DOHH2 (cell line): Measurements from ENCODE around the gene SLC25A1.

Experiments used
- H3F3A ChIP-seq: fragments of 200-600 bp; sonication (generic), shearing (Covaris generic); 2 replicates; pipeline ENCODE4 v1.6.0; 2016; ENCODE audit warnings: antibody characterized with exemption, mild to moderate bottlenecking; ENCODE audit not compliant: control insufficient read depth, insufficient read depth
- H3K27ac ChIP-seq: fragments of 200-600 bp; sonication (generic); 2 replicates; pipeline ENCODE4 v1.5.1; 2014; ENCODE audit warnings: low read depth, mild to moderate bottlenecking, low read length, moderate library complexity
- H3K27me3 ChIP-seq: fragments of 200-600 bp; sonication (generic); 2 replicates; pipeline ENCODE4 v1.6.1; 2014; ENCODE audit warnings: mild to moderate bottlenecking, low read length, mixed read lengths; ENCODE audit not compliant: control insufficient read depth
- H3K36me3 ChIP-seq: fragments of 200-600 bp; sonication (generic); 2 replicates; pipeline ENCODE4 v1.6.1; 2014; ENCODE audit warnings: mild to moderate bottlenecking, low read length, moderate library complexity, mixed read lengths; ENCODE audit not compliant: control insufficient read depth
- H3K4me1 ChIP-seq: fragments of 200-600 bp; sonication (generic); 2 replicates; pipeline ENCODE4 v1.6.1; 2014; ENCODE audit warnings: mild to moderate bottlenecking, low read length, mixed read lengths; ENCODE audit not compliant: control insufficient read depth
- H3K4me2 ChIP-seq: fragments of 200-600 bp; sonication (generic); 2 replicates; pipeline ENCODE4 v1.6.0; 2014; ENCODE audit warnings: mild to moderate bottlenecking, low read length, moderate library complexity
- H3K4me3 ChIP-seq: fragments of 200-600 bp; sonication (generic); 2 replicates; pipeline ENCODE4 v1.5.1; 2014; ENCODE audit warnings: mild to moderate bottlenecking, low read length, mixed read lengths
- H3K79me2 ChIP-seq: fragments of 200-600 bp; sonication (generic); 2 replicates; pipeline ENCODE4 v1.6.1; 2014; ENCODE audit warnings: mild to moderate bottlenecking, low read length, mixed read lengths; ENCODE audit not compliant: control insufficient read depth
- H3K9me2 ChIP-seq: fragments of 200-600 bp; sonication (generic); replicated peaks from 2 replicates; pipeline ENCODE4 v1.6.1; 2014; ENCODE audit warnings: mild to moderate bottlenecking, low read length, mixed read lengths; ENCODE audit not compliant: control insufficient read depth
- H3K9me3 ChIP-seq: fragments of 200-600 bp; sonication (generic); 2 replicates; pipeline ENCODE4 v1.6.1; 2014; ENCODE audit warnings: antibody characterized with exemption, low read length, mixed read lengths; ENCODE audit not compliant: control insufficient read depth, insufficient read depth
- H4K20me1 ChIP-seq: fragments of 200-600 bp; sonication (generic); 2 replicates; pipeline ENCODE4 v1.6.0; 2014; ENCODE audit warnings: low read depth, mild to moderate bottlenecking, antibody characterized with exemption, low read length, moderate library complexity; ENCODE audit not compliant: control insufficient read depth, insufficient read depth
- EZH2phosphoT487 ChIP-seq: fragments of 200-600 bp; sonication (generic); IDR thresholded peaks from 2 replicates; pipeline ENCODE4 v1.6.1; 2017; ENCODE audit warnings: borderline replicate concordance, mild to moderate bottlenecking, antibody characterized with exemption, low read length, moderate library complexity, mixed read lengths
- TF ChIP-seq, protein P1 (sequence below): fragments of 200-600 bp; sonication (generic); IDR thresholded peaks from one replicate; pipeline ENCODE4 v1.5.1; 2014; ENCODE audit warnings: antibody characterized with exemption, mild to moderate bottlenecking, low read depth, low read length; ENCODE audit not compliant: poor library complexity, severe bottlenecking

SLC25A1 gene

DNA sequence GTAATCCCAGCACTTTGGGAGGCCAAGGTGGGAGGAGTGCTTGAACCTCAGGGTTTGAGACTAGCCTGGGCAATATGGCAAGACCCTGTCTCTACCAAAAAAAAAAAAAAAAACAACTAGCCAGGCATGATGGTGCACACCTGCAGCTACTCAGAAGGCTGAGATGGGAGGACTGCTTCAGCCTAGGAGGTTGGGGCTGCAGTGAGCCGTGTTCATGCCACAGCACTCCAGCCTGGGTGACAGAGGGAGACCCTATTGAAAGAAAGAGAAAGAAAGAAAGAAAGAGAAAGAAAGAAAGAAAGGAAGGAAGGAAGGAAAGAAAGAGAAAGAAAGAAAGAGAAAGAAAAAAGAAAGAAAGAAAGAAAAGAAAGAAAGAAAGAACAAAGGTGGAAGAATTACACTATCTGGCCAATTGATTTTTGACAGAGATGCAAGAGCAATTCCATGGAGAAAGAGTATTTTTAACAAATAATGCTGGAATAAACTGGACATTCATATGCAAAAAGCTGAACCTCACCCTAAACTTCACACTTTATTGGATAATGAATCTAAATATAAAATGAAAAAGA is 33.9 kb upstream of the SLC25A1 start:
- Histone ChIP-seq H3K27me3 (peaks cover 29% of the 10 kb centered on the region), H3K9me2 (no peaks in the 10 kb centered on the region), H4K20me1 (no peaks in the 10 kb centered on the region), H3K4me2 (no peak overlapping the region), H3F3A (no peaks in the 10 kb centered on the region), H3K36me3 (no peaks in the 10 kb centered on the region), H3K79me2 (no peaks in the 10 kb centered on the region), H3K27ac (no peak overlapping the region), H3K4me3 (no peak overlapping the region), H3K9me3 (no peaks in the 10 kb centered on the region), H3K4me1 (peaks cover 13% of the 10 kb centered on the region)
- TF ChIP-seq, protein P1, sequence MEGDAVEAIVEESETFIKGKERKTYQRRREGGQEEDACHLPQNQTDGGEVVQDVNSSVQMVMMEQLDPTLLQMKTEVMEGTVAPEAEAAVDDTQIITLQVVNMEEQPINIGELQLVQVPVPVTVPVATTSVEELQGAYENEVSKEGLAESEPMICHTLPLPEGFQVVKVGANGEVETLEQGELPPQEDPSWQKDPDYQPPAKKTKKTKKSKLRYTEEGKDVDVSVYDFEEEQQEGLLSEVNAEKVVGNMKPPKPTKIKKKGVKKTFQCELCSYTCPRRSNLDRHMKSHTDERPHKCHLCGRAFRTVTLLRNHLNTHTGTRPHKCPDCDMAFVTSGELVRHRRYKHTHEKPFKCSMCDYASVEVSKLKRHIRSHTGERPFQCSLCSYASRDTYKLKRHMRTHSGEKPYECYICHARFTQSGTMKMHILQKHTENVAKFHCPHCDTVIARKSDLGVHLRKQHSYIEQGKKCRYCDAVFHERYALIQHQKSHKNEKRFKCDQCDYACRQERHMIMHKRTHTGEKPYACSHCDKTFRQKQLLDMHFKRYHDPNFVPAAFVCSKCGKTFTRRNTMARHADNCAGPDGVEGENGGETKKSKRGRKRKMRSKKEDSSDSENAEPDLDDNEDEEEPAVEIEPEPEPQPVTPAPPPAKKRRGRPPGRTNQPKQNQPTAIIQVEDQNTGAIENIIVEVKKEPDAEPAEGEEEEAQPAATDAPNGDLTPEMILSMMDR: no peak
- no peak for TF ChIP-seq EZH2phosphoT487

DNA sequence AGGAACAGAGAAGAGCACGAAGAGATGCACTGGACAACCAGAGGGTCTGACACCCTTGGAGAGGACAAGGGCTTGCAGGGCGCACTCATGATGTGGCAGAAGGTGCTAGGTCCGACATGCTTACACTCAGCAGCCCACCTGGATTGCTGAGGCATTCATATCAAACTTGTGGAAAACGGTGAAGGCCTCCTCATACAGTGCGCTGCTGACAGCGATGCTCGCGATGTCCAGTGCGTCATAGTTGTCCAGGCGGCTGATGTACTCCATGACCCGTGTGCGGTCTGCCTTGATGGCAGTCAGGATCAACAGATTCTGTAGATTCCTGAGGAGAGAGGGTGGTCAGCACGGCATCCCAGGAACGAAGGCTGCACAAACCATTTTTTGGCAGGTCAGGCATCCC is 31.7 kb upstream of the SLC25A1 start:
- H3K36me3 ChIP-seq: no peaks in the 10 kb centered on the region
- no peaks in the 10 kb centered on the region for H3K79me2 ChIP-seq
- H3K4me3 ChIP-seq: no peak overlapping the region
- no peak for TF ChIP-seq EZH2phosphoT487
- TF ChIP-seq, protein P1: no peak
- no peaks in the 10 kb centered on the region for H3K9me3 ChIP-seq
- peaks cover 20% of the 10 kb centered on the region for H3K27me3 ChIP-seq
- H4K20me1 ChIP-seq: no peaks in the 10 kb centered on the region
- no peaks in the 10 kb centered on the region for H3F3A ChIP-seq
- no peak overlapping the region for H3K27ac ChIP-seq
- no peaks in the 10 kb centered on the region for H3K9me2 ChIP-seq
- H3K4me1 ChIP-seq: peaks cover 13% of the 10 kb centered on the region
- H3K4me2 ChIP-seq: no peak overlapping the region

DNA sequence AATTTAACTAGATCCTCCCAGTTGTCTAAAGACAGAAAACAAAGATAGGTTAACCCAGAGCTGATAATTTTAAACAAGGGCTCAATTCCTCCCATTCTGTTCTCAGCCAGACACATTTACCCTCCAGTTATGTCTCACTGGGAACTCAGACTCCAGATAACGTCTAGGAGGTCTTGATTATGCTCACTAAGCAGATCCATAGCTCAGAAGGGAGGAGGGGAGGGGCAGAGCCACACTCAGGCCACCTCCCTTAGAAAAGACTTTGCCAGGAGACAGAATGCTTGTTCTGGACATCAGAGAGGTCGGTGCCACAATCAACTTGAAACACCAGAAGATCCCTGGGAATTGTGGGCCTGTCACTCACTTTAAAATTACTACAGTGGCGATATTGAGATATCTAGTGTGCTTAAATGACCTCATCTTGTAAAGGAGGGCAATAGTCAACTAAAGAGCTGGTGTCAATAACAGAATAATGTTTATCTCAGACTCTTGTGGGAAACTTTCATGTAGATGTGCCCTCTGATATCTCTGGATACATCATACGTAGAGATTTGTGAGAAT is 29.8 kb upstream of the SLC25A1 start:
- TF ChIP-seq, protein P1: no peak
- no peak for TF ChIP-seq EZH2phosphoT487
- Histone ChIP-seq H3K9me3 (no peaks in the 10 kb centered on the region), H4K20me1 (no peaks in the 10 kb centered on the region), H3K9me2 (no peaks in the 10 kb centered on the region), H3K27ac (no peak overlapping the region), H3K4me3 (no peak overlapping the region), H3K79me2 (no peaks in the 10 kb centered on the region), H3K4me2 (no peak overlapping the region), H3K27me3 (peaks cover 17% of the 10 kb centered on the region), H3K36me3 (no peaks in the 10 kb centered on the region), H3K4me1 (peaks cover 8% of the 10 kb centered on the region), H3F3A (no peaks in the 10 kb centered on the region)
